ENCODE data around the gene AGRN. TPM values are rescaled to one million over a fixed set of nuclear protein-coding genes. Genes with fewer than 3 reads are reported as not detected.

The AGRN gene
- total RNA-seq, 4 donors from 2014 or later, result 17.0 to 31.6 (median 22.6) TPM

- H3K4me1 ChIP-seq, result peaks cover 5 to 14% (median 10%) of the 10 kb centered on the region in 4 donors
- intact Hi-C loops (cut with DNase I), result no loop called here
- DNase-seq (ENCODE audit: extremely low spot score), result no peak
- H3K36me3 ChIP-seq, result no peaks in the 10 kb centered on the region
- no peak for TF ChIP-seq CTCF (IDR thresholded peaks at IDR 0.05)
- no peak for TF ChIP-seq EP300 (IDR thresholded peaks at IDR 0.05)
- no peak for TF ChIP-seq POLR2AphosphoS5 (IDR thresholded peaks at IDR 0.05)
- no peak for TF ChIP-seq POLR2A (IDR thresholded peaks at IDR 0.05; ENCODE audit: low read depth)
- H3K27ac ChIP-seq (replicated peaks in 1 of 4), result no peak overlapping the region
- no peaks in the 10 kb centered on the region for H3K9me3 ChIP-seq
- H3K4me3 ChIP-seq, result no peak overlapping the region
- H3K27me3 ChIP-seq, result peaks cover 0 to 86% (median 32%) of the 10 kb centered on the region in 4 donors
- 86% methylated on average over 28 of the region's 28 CpGs for WGBS
Observed at GRCh38 chr1:972726-973458, 47.0 kb upstream of the AGRN start.

GRCh38 chr1:973459-974292 lies 46.2 kb upstream of the AGRN start:
- H3K9me3 ChIP-seq, result no peaks in the 10 kb centered on the region
- peaks cover 5 to 14% (median 10%) of the 10 kb centered on the region in 4 donors for H3K4me1 ChIP-seq
- 74% methylated on average over 17 of the region's 28 CpGs for WGBS
- H3K27ac ChIP-seq (replicated peaks in 1 of 4), result no peak overlapping the region
- no peak overlapping the region for H3K4me3 ChIP-seq
- TF ChIP-seq CTCF (IDR thresholded peaks at IDR 0.05) (no peak), EP300 (IDR thresholded peaks at IDR 0.05) (no peak), POLR2AphosphoS5 (IDR thresholded peaks at IDR 0.05) (no peak), POLR2A (IDR thresholded peaks at IDR 0.05; ENCODE audit: low read depth) (no peak)
- intact Hi-C loops (cut with DNase I), result no loop called here
- H3K27me3 ChIP-seq, result peaks cover 0 to 86% (median 32%) of the 10 kb centered on the region in 4 donors
- no peak for DNase-seq (ENCODE audit: extremely low spot score)
- no peaks in the 10 kb centered on the region for H3K36me3 ChIP-seq

GRCh38 chr1:974293-974640 lies 45.7 kb upstream of the AGRN start:
- no peaks in the 10 kb centered on the region for H3K9me3 ChIP-seq
- intact Hi-C loops (cut with DNase I), result no loop called here
- no peak for DNase-seq (ENCODE audit: extremely low spot score)
- peaks cover 0 to 86% (median 32%) of the 10 kb centered on the region in 4 donors for H3K27me3 ChIP-seq
- no peak overlapping the region for H3K27ac ChIP-seq (replicated peaks in 1 of 4)
- peaks cover 5 to 14% (median 10%) of the 10 kb centered on the region in 4 donors for H3K4me1 ChIP-seq
- TF ChIP-seq POLR2A (IDR thresholded peaks at IDR 0.05; ENCODE audit: low read depth), result no peak
- TF ChIP-seq POLR2AphosphoS5 (IDR thresholded peaks at IDR 0.05), result no peak
- no peak for TF ChIP-seq CTCF (IDR thresholded peaks at IDR 0.05)
- no peak for TF ChIP-seq EP300 (IDR thresholded peaks at IDR 0.05)
- 93% methylated on average over 8 of the region's 11 CpGs for WGBS
- no peak overlapping the region for H3K4me3 ChIP-seq
- no peaks in the 10 kb centered on the region for H3K36me3 ChIP-seq

GRCh38 chr1:974687-975328 lies 45.1 kb upstream of the AGRN start:
- WGBS, result 66% methylated on average over 17 of the region's 17 CpGs
- intact Hi-C loops (cut with DNase I), result no loop called here
- Histone ChIP-seq H3K36me3 (no peaks in the 10 kb centered on the region), H3K27ac (replicated peaks in 1 of 4) (no peak overlapping the region), H3K9me3 (no peaks in the 10 kb centered on the region), H3K4me3 (no peak overlapping the region), H3K4me1 (peaks cover 5 to 14% (median 10%) of the 10 kb centered on the region in 4 donors), H3K27me3 (peaks cover 0 to 87% (median 32%) of the 10 kb centered on the region in 4 donors)
- no peak for TF ChIP-seq POLR2A (IDR thresholded peaks at IDR 0.05; ENCODE audit: low read depth)
- TF ChIP-seq POLR2AphosphoS5 (IDR thresholded peaks at IDR 0.05), result no peak
- DNase-seq (ENCODE audit: extremely low spot score), result no peak

GRCh38 chr1:975365-975764 lies 44.6 kb upstream of the AGRN start:
- 70% methylated on average over 4 of the region's 9 CpGs for WGBS
- no peaks in the 10 kb centered on the region for H3K9me3 ChIP-seq

More at GRCh38 chr1:975365-975764, 44.6 kb upstream of the AGRN start:
- Histone ChIP-seq H3K36me3 (no peaks in the 10 kb centered on the region), H3K27ac (replicated peaks in 1 of 4) (no peak overlapping the region), H3K27me3 (peaks cover 0 to 87% (median 28%) of the 10 kb centered on the region in 4 donors), H3K4me3 (no peak overlapping the region), H3K4me1 (peaks cover 5 to 14% (median 10%) of the 10 kb centered on the region in 4 donors)
- DNase-seq (ENCODE audit: extremely low spot score), result no peak
- TF ChIP-seq POLR2AphosphoS5 (IDR thresholded peaks at IDR 0.05) (no peak), CTCF (IDR thresholded peaks at IDR 0.05) (no peak), EP300 (IDR thresholded peaks at IDR 0.05) (no peak), POLR2A (IDR thresholded peaks at IDR 0.05; ENCODE audit: low read depth) (no peak)
- intact Hi-C loops (cut with DNase I), result no loop called here

Data from esophagus muscularis mucosa (tissue), 4 donors.